Uterus (tissue), 4 donors: ENCODE measurements around the gene SND1. TPM values are rescaled to one million over a fixed set of nuclear protein-coding genes. Genes with fewer than 3 reads are reported as not detected.

ENCODE experiments used
- DNase-seq, 2 donors: peaks; one replicate each; pipeline ENCODE4 v3.0.0-alpha.2; 2019 to 2020
- H3K27ac ChIP-seq, 2 donors: fragments of 200-600 bp; sonication (generic); 1 replicate in 1 of 2; 2 replicates in 1 of 2; pipeline ENCODE4 v1.5.1; 2016 to 2018
- H3K27me3 ChIP-seq, 2 donors: fragments of 200-600 bp; sonication (generic); one replicate each; pipeline ENCODE4 v1.5.1; 2018 to 2019; ENCODE audit warnings: control low read depth in 1 of 2
- H3K36me3 ChIP-seq, 2 donors: fragments of 200-600 bp; sonication (generic); one replicate each; pipeline ENCODE4 v1.5.1; 2019; ENCODE audit warnings: control low read depth in 1 of 2
- H3K4me1 ChIP-seq, 2 donors: fragments of 200-600 bp; sonication (generic); one replicate each; pipeline ENCODE4 v1.5.1; 2018 to 2019; ENCODE audit warnings: control low read depth in 1 of 2
- H3K4me3 ChIP-seq, 2 donors: fragments of 200-600 bp; sonication (generic); 1 replicate in 1 of 2; 2 replicates in 1 of 2; pipeline ENCODE4 v1.5.1; 2018 to 2019; ENCODE audit warnings: mild to moderate bottlenecking in 1 of 2
- H3K9me3 ChIP-seq, 2 donors: fragments of 200-600 bp; sonication (generic); one replicate each; pipeline ENCODE4 v1.5.1; 2019; ENCODE audit warnings: control low read depth in 1 of 2
- POLR2A ChIP-seq, 2 donors: fragments of 450-650 bp; IDR thresholded peaks; one replicate each; pipeline ENCODE4 v1.6.1; 2016; ENCODE audit warnings: antibody characterized with exemption in 2 of 2, mild to moderate bottlenecking in 1 of 2, moderate library complexity in 1 of 2
- intact Hi-C: fragments of 100-400 bp; cut with DNase I; formaldehyde crosslinking; loops from one replicate; pipeline ENCODE4 v1.15.1; 2023; ENCODE audit warnings: low total_unique reads
- total RNA-seq, 4 donors: library from RNA; depleted of rRNA in 3 of 4; stranded (reverse); fragments of >200 nt in 3 of 4; gene quantifications; one replicate each; pipeline versions ENCODE4 v1.1.0 to v1.2.4, GENCODE V29; 2014 to 2023
- TF ChIP-seq, protein P1 (sequence below), 4 experiments: fragments of 200-600 bp in 2 of 4; fragments of 450-650 bp in 2 of 4; sonication (generic) in 2 of 4; IDR thresholded peaks; one replicate each; pipeline ENCODE4 v1.5.1; 2016 to 2019; ENCODE audit warnings: antibody characterized with exemption in 4 of 4, mild to moderate bottlenecking in 2 of 4, moderate library complexity in 1 of 4
- donor health status: DM: yes; HTN: yes; CAD: no.

Gene SND1
- total RNA-seq, 4 donors from 2014 or later, result 54.8 to 192 (median 117) TPM

DNA sequence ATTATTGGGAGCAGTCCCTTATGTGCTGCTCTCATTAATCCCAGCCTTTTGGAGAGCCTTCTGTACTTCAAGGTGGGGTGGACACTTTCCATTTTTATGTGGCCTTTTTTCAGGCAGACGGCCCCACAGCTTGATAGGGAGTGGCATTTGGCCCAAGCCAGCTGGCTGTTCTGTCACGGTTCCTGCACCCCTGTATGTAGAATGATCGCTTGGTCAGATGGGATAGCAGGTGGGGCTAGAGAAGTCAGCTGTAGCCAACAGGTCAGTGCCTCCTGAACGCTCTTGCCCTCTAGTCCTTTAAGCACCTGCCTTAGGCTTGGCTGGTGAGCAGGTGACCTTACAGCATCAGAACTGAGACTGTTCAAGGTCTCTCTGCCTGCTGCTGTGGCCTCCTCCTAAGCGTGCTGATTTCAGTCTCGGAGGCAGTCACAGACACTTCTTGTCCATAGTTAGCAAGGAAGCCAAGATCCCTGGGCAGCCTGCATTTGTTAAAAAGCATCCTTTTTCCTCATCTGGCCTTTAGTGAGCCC is 283.9 kb downstream of the SND1 start:
- intact Hi-C loops, result no loop called here
- DNase-seq, result no peak
- H3K36me3 ChIP-seq, result no peaks in the 10 kb centered on the region

DNA sequence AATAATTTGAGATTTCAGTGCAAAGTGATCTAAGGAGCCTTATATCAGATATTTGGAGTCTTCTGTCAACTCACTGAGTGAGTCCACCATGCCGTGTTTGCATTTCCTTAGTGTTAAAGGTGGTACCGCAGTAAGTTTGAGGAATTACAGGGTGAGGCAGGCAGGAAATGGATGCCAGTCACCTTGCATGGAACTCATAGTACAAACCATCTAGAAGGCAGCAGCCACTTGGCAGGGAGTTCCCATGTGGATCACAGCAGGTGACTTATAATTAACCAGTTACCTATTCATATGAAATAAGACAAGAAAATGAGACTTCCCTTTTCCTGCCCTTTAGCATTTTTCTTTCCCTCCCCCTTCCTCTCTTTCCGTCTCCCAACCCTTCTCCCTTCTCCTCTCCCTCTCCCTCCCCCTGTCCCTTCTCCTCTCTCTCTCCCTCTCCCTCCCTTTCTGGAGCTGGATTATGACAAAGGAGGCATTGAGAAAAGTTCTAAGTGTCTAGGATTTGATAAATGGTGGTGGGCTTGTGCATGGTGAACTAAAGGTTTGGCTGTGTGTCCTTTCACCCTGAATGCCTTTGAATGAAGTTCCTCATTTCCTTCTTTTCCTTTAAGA is 285.2 kb downstream of the SND1 start:
- Histone ChIP-seq H3K4me3 (no peak overlapping the region), H3K27me3 (no peaks in the 10 kb centered on the region), H3K27ac (no peak overlapping the region), H3K36me3 (no peaks in the 10 kb centered on the region), H3K9me3 (no peaks in the 10 kb centered on the region), H3K4me1 (no peaks in the 10 kb centered on the region)
- DNase-seq, result no peak
- TF ChIP-seq, protein P1, sequence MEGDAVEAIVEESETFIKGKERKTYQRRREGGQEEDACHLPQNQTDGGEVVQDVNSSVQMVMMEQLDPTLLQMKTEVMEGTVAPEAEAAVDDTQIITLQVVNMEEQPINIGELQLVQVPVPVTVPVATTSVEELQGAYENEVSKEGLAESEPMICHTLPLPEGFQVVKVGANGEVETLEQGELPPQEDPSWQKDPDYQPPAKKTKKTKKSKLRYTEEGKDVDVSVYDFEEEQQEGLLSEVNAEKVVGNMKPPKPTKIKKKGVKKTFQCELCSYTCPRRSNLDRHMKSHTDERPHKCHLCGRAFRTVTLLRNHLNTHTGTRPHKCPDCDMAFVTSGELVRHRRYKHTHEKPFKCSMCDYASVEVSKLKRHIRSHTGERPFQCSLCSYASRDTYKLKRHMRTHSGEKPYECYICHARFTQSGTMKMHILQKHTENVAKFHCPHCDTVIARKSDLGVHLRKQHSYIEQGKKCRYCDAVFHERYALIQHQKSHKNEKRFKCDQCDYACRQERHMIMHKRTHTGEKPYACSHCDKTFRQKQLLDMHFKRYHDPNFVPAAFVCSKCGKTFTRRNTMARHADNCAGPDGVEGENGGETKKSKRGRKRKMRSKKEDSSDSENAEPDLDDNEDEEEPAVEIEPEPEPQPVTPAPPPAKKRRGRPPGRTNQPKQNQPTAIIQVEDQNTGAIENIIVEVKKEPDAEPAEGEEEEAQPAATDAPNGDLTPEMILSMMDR (IDR thresholded peaks at IDR 0.05), result no peak
- TF ChIP-seq POLR2A (IDR thresholded peaks at IDR 0.05), result no peak
- intact Hi-C loops, result no loop called here

More for the DNA sequence above, 283.9 kb downstream of the SND1 start:
- TF ChIP-seq, protein P1 (IDR thresholded peaks at IDR 0.05), result no peak
- no peak for TF ChIP-seq POLR2A (IDR thresholded peaks at IDR 0.05)
- Histone ChIP-seq H3K4me1 (no peaks in the 10 kb centered on the region), H3K4me3 (no peak overlapping the region), H3K27ac (no peak overlapping the region), H3K27me3 (no peaks in the 10 kb centered on the region), H3K9me3 (no peaks in the 10 kb centered on the region)

DNA sequence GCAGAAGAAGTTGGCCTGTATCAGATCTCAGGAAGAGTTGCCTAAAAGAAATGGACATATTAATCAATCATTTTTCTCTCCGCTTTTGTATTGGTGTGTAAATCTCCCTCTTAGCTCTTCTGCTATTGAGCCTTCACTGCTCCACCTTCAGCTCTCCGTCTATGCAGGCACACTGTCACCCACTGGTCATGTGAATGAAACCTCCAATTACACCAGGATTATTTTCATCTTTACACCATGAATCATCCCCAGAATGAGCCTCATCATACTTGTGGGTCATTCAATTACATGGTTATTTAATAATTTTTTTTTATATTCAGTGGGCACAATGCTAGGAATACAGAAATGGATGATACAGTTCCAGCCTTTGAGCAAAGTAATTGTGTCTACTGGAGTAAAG is 286.6 kb downstream of the SND1 start:
- Histone ChIP-seq H3K27me3 (no peaks in the 10 kb centered on the region), H3K27ac (no peak overlapping the region), H3K4me3 (no peak overlapping the region), H3K4me1 (no peaks in the 10 kb centered on the region), H3K36me3 (no peaks in the 10 kb centered on the region), H3K9me3 (no peaks in the 10 kb centered on the region)
- no peak for DNase-seq
- intact Hi-C loops, result no loop called here
- no peak for TF ChIP-seq POLR2A (IDR thresholded peaks at IDR 0.05)
- TF ChIP-seq, protein P1 (IDR thresholded peaks at IDR 0.05), result no peak

DNA sequence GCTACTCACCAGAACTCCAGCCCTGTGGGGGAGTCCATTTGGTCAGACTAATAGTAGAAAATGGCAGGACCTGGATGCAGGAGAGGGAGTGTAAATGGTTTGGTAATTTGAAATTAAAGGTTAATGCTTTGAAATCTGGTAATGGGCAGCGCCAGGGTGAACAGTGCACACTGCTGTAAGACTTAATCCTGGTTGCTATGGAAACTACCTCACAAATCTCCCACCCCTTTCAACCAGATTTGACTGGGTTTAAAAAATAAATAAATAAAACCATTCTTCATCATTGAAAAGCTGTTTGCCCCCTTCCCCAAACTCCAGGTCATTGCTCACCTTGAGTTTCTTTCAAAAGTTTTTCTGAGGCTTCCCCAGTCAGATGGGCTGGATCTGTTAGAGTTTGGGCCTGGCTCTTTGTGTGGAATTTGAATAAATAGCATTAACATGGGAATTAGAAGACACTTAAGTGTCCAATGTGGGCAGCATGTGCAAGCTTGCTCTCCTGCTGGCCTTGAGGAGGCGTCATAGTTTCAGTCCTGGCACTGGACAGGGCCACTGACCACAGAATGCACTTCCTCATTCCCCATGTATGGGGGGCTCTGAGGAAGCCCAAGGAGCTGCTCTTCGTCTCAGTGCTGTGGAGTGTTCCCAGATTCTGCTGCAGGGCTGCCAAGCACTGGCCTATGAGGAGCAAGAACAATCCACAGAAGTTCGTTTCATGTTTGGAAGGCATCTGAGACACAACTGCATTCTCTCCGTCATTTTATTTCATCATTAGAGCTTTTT is 288.6 kb downstream of the SND1 start:
- Histone ChIP-seq H3K4me3 (no peak overlapping the region), H3K9me3 (no peaks in the 10 kb centered on the region), H3K36me3 (no peaks in the 10 kb centered on the region), H3K27ac (no peak overlapping the region), H3K27me3 (no peaks in the 10 kb centered on the region), H3K4me1 (no peaks in the 10 kb centered on the region)
- DNase-seq, result no peak
- intact Hi-C loops, result no loop called here
- TF ChIP-seq POLR2A (IDR thresholded peaks at IDR 0.05), result no peak
- TF ChIP-seq, protein P1 (IDR thresholded peaks at IDR 0.05), result no peak
